ENCODE data around the gene DHRS7C.
"Not testable (repeated sequence)": the region's sequence is repeated elsewhere in the genome, so short reads cannot be mapped to it uniquely, and the experiment has no call there.

The DHRS7C gene

DNA sequence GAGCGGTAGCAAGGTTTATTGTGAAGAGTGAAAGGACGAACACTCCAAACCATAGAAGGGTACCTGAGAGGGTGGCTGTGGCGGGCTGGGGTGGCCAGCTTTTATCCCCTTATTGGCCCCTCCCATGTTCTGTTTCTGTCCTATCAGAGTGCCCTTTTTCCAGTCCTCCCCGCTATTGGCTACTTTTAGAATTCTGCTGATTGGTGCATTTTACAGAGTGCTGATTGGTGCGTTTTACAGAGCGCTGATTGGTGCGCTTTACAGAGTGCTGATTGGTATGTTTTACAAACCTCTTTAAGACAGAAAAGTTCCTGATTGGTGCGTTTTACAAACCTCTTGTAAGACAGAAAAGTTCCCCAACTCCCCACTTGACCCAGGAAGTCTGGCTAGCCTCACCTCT lies 18.0 kb upstream of the DHRS7C start:
- no peak for DNase-seq

GRCh38 chr17:9806699-9807098 lies 15.3 kb upstream of the DHRS7C start:
- DNase-seq, result no peak

DNA sequence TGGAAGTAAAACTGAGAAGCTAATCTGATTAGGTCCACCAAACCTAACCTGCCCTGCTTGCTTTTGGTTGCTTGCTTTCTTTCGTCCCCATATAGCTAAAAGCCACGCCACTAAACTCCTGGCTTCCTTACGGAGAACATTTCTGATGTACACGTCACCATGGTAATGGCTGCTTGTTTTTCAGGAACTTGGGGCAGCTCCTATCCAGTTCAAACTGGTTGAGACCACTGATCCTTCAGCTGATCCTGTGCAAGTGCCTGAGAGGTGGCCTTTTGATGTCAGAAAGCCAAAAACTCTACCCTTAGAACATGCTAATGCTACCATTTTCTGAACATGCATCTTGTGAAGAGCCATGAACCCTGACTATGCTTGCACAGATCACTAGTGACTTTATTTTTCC lies 14.4 kb upstream of the DHRS7C start:
- no peak for DNase-seq

GRCh38 chr17:9802697-9803096 lies 11.3 kb upstream of the DHRS7C start:
- DNase-seq, result no peak

GRCh38 chr17:9802294-9802693 lies 10.9 kb upstream of the DHRS7C start:
- DNase-seq, result no peak

DNA sequence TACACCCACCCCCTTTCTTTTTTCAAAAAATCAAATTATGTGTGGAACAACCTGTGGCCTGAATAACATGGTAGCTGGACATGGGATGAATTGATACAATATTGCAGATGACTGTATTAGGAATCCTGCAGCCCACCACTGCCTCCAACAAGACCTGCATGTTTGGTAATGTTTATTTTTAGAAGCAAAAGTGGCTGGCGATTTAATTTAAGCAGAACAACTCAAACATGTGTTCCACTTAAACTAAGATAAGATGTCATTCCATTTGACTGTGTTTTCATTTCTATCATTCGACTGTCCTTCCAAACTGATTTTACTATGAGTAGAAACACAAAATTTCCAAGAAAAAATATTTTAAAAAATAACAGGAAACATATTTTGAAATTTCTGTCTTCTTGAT lies 10.1 kb upstream of the DHRS7C start:
- DNase-seq, result no peak

DNA sequence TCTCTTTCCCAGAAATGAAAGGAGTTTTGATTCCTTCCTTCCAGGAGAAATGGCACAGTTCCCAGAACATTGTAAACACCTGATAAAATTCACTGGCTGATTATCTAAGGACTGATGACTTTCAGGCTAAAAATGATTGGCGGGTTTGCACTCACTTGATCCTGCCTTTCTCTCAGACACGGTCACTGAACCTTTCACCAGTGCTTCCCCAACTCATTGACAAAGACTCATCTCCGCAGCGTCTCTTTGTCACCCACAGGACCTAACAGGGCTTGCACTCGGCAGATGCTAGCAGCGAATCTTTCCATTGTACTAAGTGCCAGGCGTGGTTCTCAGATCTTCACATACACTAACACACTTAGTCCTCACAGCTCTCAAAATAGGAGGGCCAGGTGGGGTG lies 7.3 kb upstream of the DHRS7C start:
- DNase-seq, result no peak

DNA sequence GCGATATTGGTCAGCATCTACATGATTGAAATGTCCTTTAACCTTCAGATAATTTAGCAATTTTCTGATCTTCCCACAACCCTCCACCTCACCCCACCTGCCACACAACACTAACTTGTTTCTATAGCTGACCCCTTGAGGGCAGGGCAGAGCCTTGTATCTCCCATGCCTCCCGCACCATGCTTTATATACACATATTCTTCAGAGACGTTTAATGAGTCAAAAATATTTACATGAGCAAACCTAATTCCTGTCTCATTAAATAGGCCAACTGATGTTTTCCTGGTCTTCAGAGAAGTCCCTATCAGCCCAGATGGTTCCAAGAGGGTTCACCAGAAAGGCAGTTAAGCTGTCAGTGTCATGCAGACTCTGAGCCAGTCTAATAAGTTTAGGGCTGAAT lies 6.6 kb upstream of the DHRS7C start:
- DNase-seq, result peak in 1 of 2 experiments; percentile 19

- no peak for DNase-seq
Observed at GRCh38 chr17:9792181-9792840, 919 bp upstream of the DHRS7C start.

DNA sequence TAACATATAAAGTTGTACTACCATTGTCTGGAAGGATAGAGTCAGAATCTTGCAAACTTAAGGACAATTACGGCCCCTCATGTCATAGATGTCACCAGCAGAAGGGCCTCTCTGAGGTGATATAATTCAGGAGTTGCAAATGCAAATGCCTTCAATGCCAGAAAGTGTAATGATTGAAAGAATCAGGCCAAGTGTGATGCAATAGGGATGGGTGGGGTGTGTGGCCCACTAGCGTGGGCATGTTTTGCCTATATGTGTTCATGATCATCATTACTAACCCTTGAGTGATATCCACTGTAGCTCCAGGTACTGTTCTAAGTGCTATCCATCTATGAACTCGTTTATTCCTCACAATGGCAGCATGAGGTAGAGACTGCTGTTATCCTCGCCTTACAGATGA lies 1.1 kb downstream of the DHRS7C start:
- DNase-seq, result no peak

- no peak for DNase-seq
Observed at GRCh38 chr17:9788601-9789000, 2.8 kb downstream of the DHRS7C start.

GRCh38 chr17:9784544-9784943 lies 6.8 kb downstream of the DHRS7C start:
- DNase-seq, result no peak

GRCh38 chr17:9783465-9783864 lies 7.9 kb downstream of the DHRS7C start:
- not testable (repeated sequence) for DNase-seq

- DNase-seq, result no peak
Observed at GRCh38 chr17:9783050-9783449, 8.3 kb downstream of the DHRS7C start.

GRCh38 chr17:9780552-9780951 lies 10.8 kb downstream of the DHRS7C start:
- DNase-seq, result no peak

DNA sequence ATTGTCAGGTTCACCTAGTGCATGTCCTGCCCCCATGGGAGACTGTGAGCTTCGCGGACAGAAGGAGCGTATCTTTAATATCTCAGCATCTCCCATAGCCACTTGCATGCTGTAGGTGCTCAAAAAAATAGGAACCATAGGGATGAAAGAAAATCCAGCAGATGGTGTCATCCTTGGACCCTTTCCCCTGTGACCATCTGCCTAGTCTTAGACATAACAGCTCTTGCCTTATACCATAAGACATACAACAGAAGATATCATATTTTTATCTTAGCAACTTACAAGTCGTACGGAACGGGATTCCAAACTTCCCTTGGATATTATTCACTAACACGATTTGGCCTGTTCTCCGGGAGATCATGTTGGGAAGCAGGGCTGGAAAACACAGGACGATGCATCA lies 14.5 kb downstream of the DHRS7C start:
- DNase-seq, result no peak

- no peak for DNase-seq
Observed at GRCh38 chr17:9772658-9773057, 18.7 kb downstream of the DHRS7C start.

GRCh38 chr17:9771465-9771864 lies 19.9 kb downstream of the DHRS7C start:
- DNase-seq, result no peak

DNA sequence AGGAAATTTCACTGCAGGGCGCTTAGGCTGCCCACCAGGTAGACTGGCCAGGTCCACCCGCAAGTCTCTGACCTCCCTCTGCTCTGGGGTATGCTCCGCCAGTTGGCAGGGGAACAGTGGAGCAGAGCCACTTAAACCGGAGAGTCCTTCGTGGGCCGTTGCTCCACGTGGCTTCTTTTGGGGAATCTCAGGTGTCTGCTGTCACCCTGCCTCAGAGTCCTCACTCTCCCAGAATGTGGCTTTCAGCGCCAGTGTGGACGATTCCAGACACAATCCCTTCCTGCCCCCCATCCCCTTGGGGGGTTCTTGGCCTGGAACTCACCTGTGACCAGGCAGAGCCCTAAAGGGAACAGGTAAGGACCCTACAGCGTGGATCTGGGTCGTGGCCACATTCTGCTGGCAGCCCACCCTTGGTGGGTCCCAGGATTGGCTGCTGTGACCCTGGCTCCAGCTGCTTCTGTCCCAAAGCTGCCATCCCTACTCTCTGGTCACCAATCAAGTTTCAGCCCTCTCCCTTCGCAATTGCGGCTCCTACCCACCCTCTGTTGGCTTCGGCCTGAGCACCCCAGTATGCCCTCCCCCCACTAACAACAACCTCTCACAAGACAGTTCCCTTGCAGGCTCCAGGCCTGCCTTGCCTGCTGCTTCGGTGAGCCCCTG lies 22.2 kb downstream of the DHRS7C start:
- DNase-seq, result no peak

GRCh38 chr17:9768381-9768934 lies 22.9 kb downstream of the DHRS7C start:
- DNase-seq, result peak in 1 of 2 experiments; percentile 25

- DNase-seq, result no peak
Observed at GRCh38 chr17:9767432-9767991, 23.9 kb downstream of the DHRS7C start.

DNA sequence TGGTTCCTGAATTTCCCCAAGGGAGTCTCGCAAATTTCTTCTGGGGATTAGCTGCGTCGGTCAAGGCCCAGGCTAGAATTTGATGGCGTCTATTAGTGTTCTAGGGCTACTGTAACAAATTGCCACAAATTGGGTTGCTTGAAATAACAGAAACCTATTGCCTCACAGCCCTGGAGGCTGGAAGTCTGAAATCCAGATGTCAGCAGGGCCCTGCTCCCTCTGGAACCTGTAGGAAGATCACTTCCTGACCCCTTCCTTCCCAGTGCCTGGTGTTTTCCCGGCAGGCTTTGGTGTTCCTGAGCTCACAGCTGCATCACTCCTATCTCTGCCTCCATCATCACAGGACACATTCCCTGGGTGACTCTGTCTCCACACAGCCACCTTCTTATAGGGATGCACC lies 24.4 kb downstream of the DHRS7C start:
- no peak for DNase-seq

GRCh38 chr17:9765322-9765721 lies 26.1 kb downstream of the DHRS7C start:
- no peak for DNase-seq

- DNase-seq, result no peak
Observed at GRCh38 chr17:9763643-9764042, 27.7 kb downstream of the DHRS7C start.
